ENCODE measurements around the gene NIM1K.

NIM1K gene

GRCh38 chr5:43215073-43215631 is 23.1 kb downstream of the NIM1K start:
- Histone ChIP-seq H3K36me3 (ENCODE audit: control insufficient read depth in 2 of 2, insufficient read depth in 1 of 2, low read length in 2 of 2) (no peaks in the 10 kb centered on the region), H3K9me3 (ENCODE audit: control insufficient read depth, insufficient read depth, low read depth, low read length) (no peaks in the 10 kb centered on the region), H3K27ac (ENCODE audit: extremely low read depth, low read depth, low read length) (no peak overlapping the region), H3K4me3 (ENCODE audit: low read depth, low read length) (no peak overlapping the region), H3K4me1 (ENCODE audit: control insufficient read depth, insufficient read depth, low read length) (no peaks in the 10 kb centered on the region)
- ChIA-PET CTCF (interaction anchor here (0.6 to 1.2 kb wide), 2 partner anchors 10 to 110 kb away, joined by 3 to 6 read pairs; no protein-coding TSS in a partner anchor), POLR2A (no interaction called here)
- peak; percentile 78 for TF ChIP-seq ZNF121 (tag by site-specific recombination; IDR thresholded peaks at IDR 0.05)
- TF ChIP-seq GLIS1 (tag by site-specific recombination; IDR thresholded peaks at IDR 0.05): peak; percentile 86
- TF ChIP-seq ZNF24 (tag by site-specific recombination; IDR thresholded peaks at IDR 0.05): no peak
- TF ChIP-seq PRDM6 (tag by site-specific recombination; IDR thresholded peaks at IDR 0.05): peak; percentile 90
- peak; percentile 57; the same call in 1 of the 2 replicates for TF ChIP-seq FEZF1 (tag by site-specific recombination; IDR thresholded peaks at IDR 0.05)
- TF ChIP-seq OSR2 (tag by site-specific recombination; IDR thresholded peaks at IDR 0.05): peak; percentile 92
- peak; percentile 57; the same call in 1 of the 2 replicates for TF ChIP-seq SP7 (tag by site-specific recombination; IDR thresholded peaks at IDR 0.05)
- peak; percentile 27; the same call in 1 of the 2 replicates for TF ChIP-seq ZIC2 (tag by site-specific recombination; IDR thresholded peaks at IDR 0.05)
- TF ChIP-seq GLI2 (tag by site-specific recombination; IDR thresholded peaks at IDR 0.05; ENCODE audit: borderline replicate concordance, low read depth): 0 out of 2 replicates have a peak, but pooled peaks have one; percentile 24
- no peak for TF ChIP-seq YY2 (tag by site-specific recombination; IDR thresholded peaks at IDR 0.05)
- TF ChIP-seq TRIM28 (IDR thresholded peaks at IDR 0.05; ENCODE audit: borderline replicate concordance, low read length): 0 out of 2 replicates have a peak, but pooled peaks have one; percentile 29
- peak; percentile 75; the same call in 1 of the 2 replicates for TF ChIP-seq TCF7L2 (IDR thresholded peaks at IDR 0.05; ENCODE audit: borderline replicate concordance, low read depth, low read length)
- TF ChIP-seq, protein P1, sequence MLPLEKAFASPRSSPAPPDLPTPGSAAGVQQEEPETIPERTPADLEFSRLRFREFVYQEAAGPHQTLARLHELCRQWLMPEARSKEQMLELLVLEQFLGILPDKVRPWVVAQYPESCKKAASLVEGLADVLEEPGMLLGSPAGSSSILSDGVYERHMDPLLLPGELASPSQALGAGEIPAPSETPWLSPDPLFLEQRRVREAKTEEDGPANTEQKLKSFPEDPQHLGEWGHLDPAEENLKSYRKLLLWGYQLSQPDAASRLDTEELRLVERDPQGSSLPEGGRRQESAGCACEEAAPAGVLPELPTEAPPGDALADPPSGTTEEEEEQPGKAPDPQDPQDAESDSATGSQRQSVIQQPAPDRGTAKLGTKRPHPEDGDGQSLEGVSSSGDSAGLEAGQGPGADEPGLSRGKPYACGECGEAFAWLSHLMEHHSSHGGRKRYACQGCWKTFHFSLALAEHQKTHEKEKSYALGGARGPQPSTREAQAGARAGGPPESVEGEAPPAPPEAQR (tag by site-specific recombination; IDR thresholded peaks at IDR 0.05): no peak
- peak; percentile 84 for TF ChIP-seq ZNF513 (tag by site-specific recombination; IDR thresholded peaks at IDR 0.05)
- TF ChIP-seq ZBTB49 (tag by site-specific recombination; IDR thresholded peaks at IDR 0.05; ENCODE audit: low read depth): no peak
- no peak for TF ChIP-seq MZF1 (tag by site-specific recombination; IDR thresholded peaks at IDR 0.05; ENCODE audit: borderline replicate concordance)

- ChIA-PET CTCF (interaction anchor here (1.1 kb wide), 1 partner anchor 11 kb away, joined by 5 read pairs; no protein-coding TSS in a partner anchor), POLR2A (no interaction called here)
- no peak overlapping the region for H3K27ac ChIP-seq (ENCODE audit: extremely low read depth, low read depth, low read length)
- H3K9me3 ChIP-seq (ENCODE audit: control insufficient read depth, insufficient read depth, low read depth, low read length): no peaks in the 10 kb centered on the region
- H3K4me1 ChIP-seq (ENCODE audit: control insufficient read depth, insufficient read depth, low read length): no peaks in the 10 kb centered on the region
- no peaks in the 10 kb centered on the region for H3K36me3 ChIP-seq (ENCODE audit: control insufficient read depth in 2 of 2, insufficient read depth in 1 of 2, low read length in 2 of 2)
- no peak overlapping the region for H3K4me3 ChIP-seq (ENCODE audit: low read depth, low read length)
- TF ChIP-seq, protein P2, sequence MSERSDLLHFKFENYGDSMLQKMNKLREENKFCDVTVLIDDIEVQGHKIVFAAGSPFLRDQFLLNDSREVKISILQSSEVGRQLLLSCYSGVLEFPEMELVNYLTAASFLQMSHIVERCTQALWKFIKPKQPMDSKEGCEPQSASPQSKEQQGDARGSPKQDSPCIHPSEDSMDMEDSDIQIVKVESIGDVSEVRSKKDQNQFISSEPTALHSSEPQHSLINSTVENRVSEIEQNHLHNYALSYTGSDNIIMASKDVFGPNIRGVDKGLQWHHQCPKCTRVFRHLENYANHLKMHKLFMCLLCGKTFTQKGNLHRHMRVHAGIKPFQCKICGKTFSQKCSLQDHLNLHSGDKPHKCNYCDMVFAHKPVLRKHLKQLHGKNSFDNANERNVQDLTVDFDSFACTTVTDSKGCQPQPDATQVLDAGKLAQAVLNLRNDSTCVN (tag by site-specific recombination; optimal IDR thresholded peaks at IDR 0.05): no peak
- TF ChIP-seq ZFP69B (tag by site-specific recombination; IDR thresholded peaks at IDR 0.05): no peak
- no peak for TF ChIP-seq ZNF571 (tag by site-specific recombination; IDR thresholded peaks at IDR 0.05)
- no peak for TF ChIP-seq WT1 (tag by site-specific recombination; IDR thresholded peaks at IDR 0.05)
- TF ChIP-seq ZNF239 (tag by site-specific recombination; IDR thresholded peaks at IDR 0.05): no peak
- TF ChIP-seq, protein P3, sequence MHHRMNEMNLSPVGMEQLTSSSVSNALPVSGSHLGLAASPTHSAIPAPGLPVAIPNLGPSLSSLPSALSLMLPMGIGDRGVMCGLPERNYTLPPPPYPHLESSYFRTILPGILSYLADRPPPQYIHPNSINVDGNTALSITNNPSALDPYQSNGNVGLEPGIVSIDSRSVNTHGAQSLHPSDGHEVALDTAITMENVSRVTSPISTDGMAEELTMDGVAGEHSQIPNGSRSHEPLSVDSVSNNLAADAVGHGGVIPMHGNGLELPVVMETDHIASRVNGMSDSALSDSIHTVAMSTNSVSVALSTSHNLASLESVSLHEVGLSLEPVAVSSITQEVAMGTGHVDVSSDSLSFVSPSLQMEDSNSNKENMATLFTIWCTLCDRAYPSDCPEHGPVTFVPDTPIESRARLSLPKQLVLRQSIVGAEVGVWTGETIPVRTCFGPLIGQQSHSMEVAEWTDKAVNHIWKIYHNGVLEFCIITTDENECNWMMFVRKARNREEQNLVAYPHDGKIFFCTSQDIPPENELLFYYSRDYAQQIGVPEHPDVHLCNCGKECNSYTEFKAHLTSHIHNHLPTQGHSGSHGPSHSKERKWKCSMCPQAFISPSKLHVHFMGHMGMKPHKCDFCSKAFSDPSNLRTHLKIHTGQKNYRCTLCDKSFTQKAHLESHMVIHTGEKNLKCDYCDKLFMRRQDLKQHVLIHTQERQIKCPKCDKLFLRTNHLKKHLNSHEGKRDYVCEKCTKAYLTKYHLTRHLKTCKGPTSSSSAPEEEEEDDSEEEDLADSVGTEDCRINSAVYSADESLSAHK (tag by site-specific recombination; IDR thresholded peaks at IDR 0.05): no peak
- TF ChIP-seq ZSCAN5A (tag by site-specific recombination; IDR thresholded peaks at IDR 0.05): no peak
These were observed 24.9 kb downstream of the NIM1K start for GRCh38 chr5:43216941-43217340.
